SK-N-SH (cell line): ENCODE results near the gene COMMD6. TPM values are rescaled to one million over a fixed set of nuclear protein-coding genes. Genes with fewer than 3 reads are reported as not detected.

Source experiments
- CTCF ChIA-PET: fragments of 300-600, 350-600 bp; formaldehyde crosslinking; extraction: SDS; loops from one replicate; lab custom pipeline; 2021; lab: Yijun Ruan, JAX
- POLR2A ChIA-PET: fragments of 350-600 bp; sonication (Branson Sonifier 250); formaldehyde crosslinking; extraction: SDS; loops from one replicate; lab custom pipeline; 2020; ENCODE audit warnings: antibody characterized with exemption, inconsistent platforms; lab: Yijun Ruan, JAX
- DNase-seq: peaks from one replicate; pipeline ENCODE4 v3.0.0; 2012
- H2AFZ ChIP-seq: fragments of 200-600 bp; sonication (generic); 2 replicates; pipeline ENCODE4 v1.8.1; 2016; ENCODE audit warnings: antibody characterized with exemption, mild to moderate bottlenecking, low read depth
- H3F3A ChIP-seq: fragments of 200-600 bp; sonication (generic); replicated peaks from 2 replicates; pipeline ENCODE3; 2016; ENCODE audit warnings: antibody characterized with exemption, mild to moderate bottlenecking; ENCODE audit not compliant: insufficient read depth
- H3K27ac ChIP-seq, 2 experiments: fragments of 200-500 bp in 1 of 2; fragments of 200-600 bp in 1 of 2; sonication (Bioruptor generic) in 1 of 2; sonication (generic), shearing (Covaris generic) in 1 of 2; 2 replicates each; pipeline versions ENCODE4 v1.5.1 to v1.6.1; 2014 to 2016; ENCODE audit warnings: low read depth in 2 of 2, inconsistent platforms in 1 of 2, low read length in 1 of 2, mild to moderate bottlenecking in 1 of 2, mixed read lengths in 1 of 2
- H3K27me3 ChIP-seq: fragments of 200-600 bp; sonication (generic), shearing (Covaris generic); 2 replicates; pipeline ENCODE4 v1.6.1; 2016; ENCODE audit warnings: mixed run types; ENCODE audit not compliant: insufficient read depth
- H3K36me3 ChIP-seq, 2 experiments: fragments of 200-500 bp in 1 of 2; fragments of 200-600 bp in 1 of 2; sonication (Bioruptor generic) in 1 of 2; sonication (generic) in 1 of 2; replicated peaks in 1 of 2; 2 replicates each; pipeline versions ENCODE3 to v1.5.1; 2014 to 2016; ENCODE audit warnings: low read length in 1 of 2, mild to moderate bottlenecking in 1 of 2; ENCODE audit not compliant: insufficient read depth in 2 of 2, control insufficient read depth in 1 of 2
- H3K4me1 ChIP-seq, 2 experiments: fragments of 200-500 bp in 1 of 2; fragments of 200-600 bp in 1 of 2; sonication (Bioruptor generic) in 1 of 2; sonication (generic), shearing (Covaris generic) in 1 of 2; 2 replicates each; pipeline versions ENCODE4 v1.5.1 to v1.6.1; 2014 to 2016; ENCODE audit warnings: low read depth in 1 of 2, low read length in 1 of 2, mixed run types in 1 of 2; ENCODE audit not compliant: insufficient read depth in 2 of 2, control insufficient read depth in 1 of 2
- H3K4me2 ChIP-seq: fragments of 200-600 bp; sonication (generic), shearing (Covaris generic); 2 replicates; pipeline ENCODE4 v1.6.1; 2017; ENCODE audit warnings: mixed run types
- H3K4me3 ChIP-seq, 2 experiments: fragments of 200-500 bp in 1 of 2; fragments of 200-600 bp in 1 of 2; sonication (Bioruptor generic) in 1 of 2; sonication (generic), shearing (Covaris generic) in 1 of 2; 2 replicates each; pipeline versions ENCODE4 v1.5.1 to v1.8.1; 2014 to 2016; ENCODE audit warnings: low read depth in 2 of 2, inconsistent platforms in 1 of 2, low read length in 1 of 2, mild to moderate bottlenecking in 1 of 2, mixed read lengths in 1 of 2, moderate library complexity in 1 of 2
- H3K79me2 ChIP-seq: fragments of 200-600 bp; sonication (generic); 2 replicates; pipeline ENCODE4 v1.8.1; 2017; ENCODE audit warnings: mild to moderate bottlenecking; ENCODE audit not compliant: insufficient read depth
- H3K9ac ChIP-seq: fragments of 200-600 bp; sonication (generic); 2 replicates; pipeline ENCODE4 v1.6.1; 2017; ENCODE audit warnings: mixed run types
- H3K9me2 ChIP-seq: fragments of 200-600 bp; sonication (generic); 2 replicates; pipeline ENCODE4 v1.6.1; 2017; ENCODE audit warnings: mixed run types
- H3K9me3 ChIP-seq: fragments of 200-600 bp; sonication (generic); 2 replicates; pipeline ENCODE4 v1.6.1; 2017; ENCODE audit warnings: mixed run types, mild to moderate bottlenecking, moderate library complexity
- H4K20me1 ChIP-seq: fragments of 200-600 bp; sonication (generic); 2 replicates; pipeline ENCODE4 v1.6.1; 2017; ENCODE audit warnings: mild to moderate bottlenecking, mixed run types; ENCODE audit not compliant: insufficient read depth
- CHD2 ChIP-seq: fragments of 150-350 bp; IDR thresholded peaks from 2 replicates; pipeline ENCODE4 v1.6.1; 2018; ENCODE audit warnings: low read length; ENCODE audit not compliant: partially characterized antibody
- CTCF ChIP-seq: fragments of 200-600 bp; sonication (generic); IDR thresholded peaks from 2 replicates; pipeline ENCODE4 v1.6.1; 2017; ENCODE audit warnings: antibody characterized with exemption, mild to moderate bottlenecking, moderate library complexity
- ELF1 ChIP-seq: IDR thresholded peaks from 2 replicates; pipeline ENCODE4 v1.4.0; 2012
- EP300 ChIP-seq, 2 experiments: IDR thresholded peaks; 2 replicates each; pipeline versions ENCODE4 v1.4.0 to v1.6.1; 2012; ENCODE audit warnings: borderline replicate concordance in 1 of 2, low read depth in 1 of 2, low read length in 1 of 2
- EZH2phosphoT487 ChIP-seq: fragments of 200-600 bp; sonication (generic); IDR thresholded peaks from 2 replicates; pipeline ENCODE4 v1.6.1; 2017; ENCODE audit warnings: low read depth, mixed run types, mild to moderate bottlenecking, antibody characterized with exemption, moderate library complexity, borderline replicate concordance
- FOSL2 ChIP-seq: IDR thresholded peaks from 2 replicates; pipeline ENCODE4 v1.4.0; 2012; ENCODE audit warnings: low read depth, mild to moderate bottlenecking, moderate library complexity, borderline replicate concordance
- FOXJ3 ChIP-seq: sonication (generic); formaldehyde crosslinking; IDR thresholded peaks from 2 replicates; pipeline ENCODE4 v1.5.1; 2020; ENCODE audit warnings: mild to moderate bottlenecking, missing genetic modification reagents
- FOXM1 ChIP-seq: IDR thresholded peaks from 2 replicates; pipeline ENCODE4 v1.4.0; 2012; ENCODE audit warnings: low read depth, mild to moderate bottlenecking
- GABPA ChIP-seq: IDR thresholded peaks from 2 replicates; pipeline ENCODE4 v1.4.0; 2012; ENCODE audit warnings: low read depth, mild to moderate bottlenecking
- GATA2 ChIP-seq: sonication (generic); formaldehyde crosslinking; IDR thresholded peaks from 2 replicates; pipeline ENCODE4 v1.5.0; 2020; ENCODE audit warnings: mild to moderate bottlenecking, missing genetic modification reagents
- JUND ChIP-seq: IDR thresholded peaks from 2 replicates; pipeline ENCODE4 v1.4.0; 2012
- MEF2A ChIP-seq: IDR thresholded peaks from 2 replicates; pipeline ENCODE4 v1.4.0; 2012; ENCODE audit warnings: low read depth, borderline replicate concordance
- MXI1 ChIP-seq: IDR thresholded peaks from 2 replicates; pipeline ENCODE4 v1.6.1; 2012; ENCODE audit warnings: mild to moderate bottlenecking, low read depth, low read length, improper control_type of control experiment
- NRF1 ChIP-seq: IDR thresholded peaks from 2 replicates; pipeline ENCODE4 v1.6.1; 2012; ENCODE audit warnings: low read depth, mild to moderate bottlenecking, low read length
- RAD21 ChIP-seq: IDR thresholded peaks from 2 replicates; pipeline ENCODE4 v1.6.1; 2012; ENCODE audit warnings: mild to moderate bottlenecking, low read length
- RCOR1 ChIP-seq: fragments of 150-350 bp; IDR thresholded peaks from 2 replicates; pipeline ENCODE4 v1.6.1; 2017; ENCODE audit warnings: antibody characterized with exemption, low read length
- RXRA ChIP-seq: IDR thresholded peaks from 2 replicates; pipeline ENCODE4 v1.4.0; 2012; ENCODE audit warnings: low read depth, mild to moderate bottlenecking, borderline replicate concordance
- SIN3A ChIP-seq: IDR thresholded peaks from 2 replicates; pipeline ENCODE4 v1.6.1; 2012; ENCODE audit warnings: low read depth, mild to moderate bottlenecking, low read length, moderate library complexity, borderline replicate concordance
- TCF12 ChIP-seq: IDR thresholded peaks from 2 replicates; pipeline ENCODE4 v1.4.0; 2012
- TEAD4 ChIP-seq: IDR thresholded peaks from 2 replicates; pipeline ENCODE4 v1.4.0; 2012; ENCODE audit warnings: mild to moderate bottlenecking, borderline replicate concordance; ENCODE audit not compliant: insufficient read depth
- USF2 ChIP-seq: fragments of 150-350 bp; IDR thresholded peaks from 2 replicates; pipeline ENCODE4 v1.6.1; 2017; ENCODE audit warnings: antibody characterized with exemption, low read length, low read depth, borderline replicate concordance
- YY1 ChIP-seq: IDR thresholded peaks from 2 replicates; pipeline ENCODE4 v1.4.0; 2012; ENCODE audit warnings: low read depth, mild to moderate bottlenecking
- ZBTB33 ChIP-seq: IDR thresholded peaks from 2 replicates; pipeline ENCODE4 v1.4.0; 2012; ENCODE audit warnings: low read depth, borderline replicate concordance
- WGBS: methylation state at CpG from one replicate; pipeline ENCODE4 v1.1.6; 2017; ENCODE audit warnings: low lambda C conversion rate; 5-methylcytosine and 5-hydroxymethylcytosine counted together
- polyA plus RNA-seq, 3 experiments: library from polyadenylated mRNA; depleted of rRNA; stranded (reverse); fragments of >200 nt; gene quantifications; 2 replicates each; pipeline ENCODE4 v1.2.3, GENCODE V29; 2012
- TF ChIP-seq, protein P1 (sequence below): IDR thresholded peaks from 2 replicates; pipeline ENCODE4 v1.4.0; 2012; ENCODE audit warnings: low read depth
- TF ChIP-seq, protein P2 (sequence below): IDR thresholded peaks from 2 replicates; pipeline ENCODE4; 2012
- TF ChIP-seq, protein P3 (sequence below): fragments of 150-350 bp; IDR thresholded peaks from 2 replicates; pipeline ENCODE4 v1.6.1; 2016; ENCODE audit warnings: mild to moderate bottlenecking, low read depth, low read length

The COMMD6 gene
- polyA plus RNA-seq, 1 of the 3 experiments (the other 2 are of a cell fraction), result 76.9 TPM

- Histone ChIP-seq H3F3A (peaks cover 22% of the 10 kb centered on the region), H3K4me2 (peak within 1 kb of the TSS; percentile 84), H3K9ac (peak within 1 kb of the TSS; percentile 64), H3K9me3 (no peaks in the 10 kb centered on the region), H3K27me3 (no peaks in the 10 kb centered on the region), H3K4me1 (peaks cover 3 to 12% of the 10 kb centered on the region in 2 experiments; a peak in 3 of 4 replicates), H3K36me3 (no peaks in the 10 kb centered on the region), H2AFZ (peak within 1 kb of the TSS; percentile 90), H3K9me2 (no peaks in the 10 kb centered on the region), H4K20me1 (peaks cover 3% of the 10 kb centered on the region; the same call in 1 of the 2 replicates), H3K4me3 (peak within 1 kb of the TSS; percentile 83 to 93), H3K79me2 (peaks cover 12% of the 10 kb centered on the region), H3K27ac (peak within 1 kb of the TSS; percentile 57 to 59)
- peak; percentile 89 for DNase-seq
- WGBS, result 2% methylated on average over 45 of the region's 58 CpGs
- POLR2A ChIA-PET, result no interaction called here
- CTCF ChIA-PET, result interaction anchor here (0.6 to 7.3 kb wide), 35 partner anchors 10 to 224 kb away, joined by 3 to 76 read pairs (median 5); partner anchors contain the start of genes COMMD6 and UCHL3
- no peak for TF ChIP-seq GATA2 (CRISPR knock-in tag)
- peak; percentile 89 for TF ChIP-seq SIN3A
- peak; percentile 94 for TF ChIP-seq CTCF
- no peak; the same call in 1 of the 2 replicates for TF ChIP-seq ELF1
- no peak for TF ChIP-seq ZBTB33
- TF ChIP-seq, protein P1, sequence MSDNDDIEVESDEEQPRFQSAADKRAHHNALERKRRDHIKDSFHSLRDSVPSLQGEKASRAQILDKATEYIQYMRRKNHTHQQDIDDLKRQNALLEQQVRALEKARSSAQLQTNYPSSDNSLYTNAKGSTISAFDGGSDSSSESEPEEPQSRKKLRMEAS, result peak; percentile 68
- peak; percentile 49; the same call in 1 of the 2 replicates for TF ChIP-seq MXI1
- TF ChIP-seq, protein P2, sequence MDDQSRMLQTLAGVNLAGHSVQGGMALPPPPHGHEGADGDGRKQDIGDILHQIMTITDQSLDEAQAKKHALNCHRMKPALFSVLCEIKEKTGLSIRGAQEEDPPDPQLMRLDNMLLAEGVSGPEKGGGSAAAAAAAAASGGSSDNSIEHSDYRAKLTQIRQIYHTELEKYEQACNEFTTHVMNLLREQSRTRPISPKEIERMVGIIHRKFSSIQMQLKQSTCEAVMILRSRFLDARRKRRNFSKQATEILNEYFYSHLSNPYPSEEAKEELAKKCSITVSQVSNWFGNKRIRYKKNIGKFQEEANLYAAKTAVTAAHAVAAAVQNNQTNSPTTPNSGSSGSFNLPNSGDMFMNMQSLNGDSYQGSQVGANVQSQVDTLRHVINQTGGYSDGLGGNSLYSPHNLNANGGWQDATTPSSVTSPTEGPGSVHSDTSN, result 0 out of 2 replicates have a peak, but pooled peaks have one; percentile 15
- TF ChIP-seq, protein P3, sequence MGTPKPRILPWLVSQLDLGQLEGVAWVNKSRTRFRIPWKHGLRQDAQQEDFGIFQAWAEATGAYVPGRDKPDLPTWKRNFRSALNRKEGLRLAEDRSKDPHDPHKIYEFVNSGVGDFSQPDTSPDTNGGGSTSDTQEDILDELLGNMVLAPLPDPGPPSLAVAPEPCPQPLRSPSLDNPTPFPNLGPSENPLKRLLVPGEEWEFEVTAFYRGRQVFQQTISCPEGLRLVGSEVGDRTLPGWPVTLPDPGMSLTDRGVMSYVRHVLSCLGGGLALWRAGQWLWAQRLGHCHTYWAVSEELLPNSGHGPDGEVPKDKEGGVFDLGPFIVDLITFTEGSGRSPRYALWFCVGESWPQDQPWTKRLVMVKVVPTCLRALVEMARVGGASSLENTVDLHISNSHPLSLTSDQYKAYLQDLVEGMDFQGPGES, result no peak
- peak; percentile 43; the same call in 1 of the 2 replicates for TF ChIP-seq GABPA
- no peak for TF ChIP-seq FOSL2
- TF ChIP-seq JUND, result no peak
- no peak for TF ChIP-seq NRF1
- peak; percentile 65 for TF ChIP-seq RCOR1
- peak; percentile 25 for TF ChIP-seq CHD2
- peak; percentile 70; the same call in 1 of the 2 replicates for TF ChIP-seq FOXM1
- TF ChIP-seq EZH2phosphoT487, result no peak
- peak; percentile 69 for TF ChIP-seq RAD21
- no peak for TF ChIP-seq YY1
- 0 out of 2 replicates have a peak, but pooled peaks have one; percentile 29 for TF ChIP-seq TEAD4
- TF ChIP-seq TCF12, result no peak; the same call in 1 of the 2 replicates
- TF ChIP-seq MEF2A, result no peak
- TF ChIP-seq USF2, result no peak
- no peak for TF ChIP-seq FOXJ3 (CRISPR knock-in tag)
- TF ChIP-seq EP300 (IDR thresholded peaks at IDR 0.05; ENCODE audit: borderline replicate concordance in 1 of 2, low read depth in 1 of 2, low read length in 1 of 2), result peak in 1 of 2 experiments; percentile 45; a peak in 1 of 4 replicates
- peak; percentile 29; the same call in 1 of the 2 replicates for TF ChIP-seq RXRA
Observed at GRCh38 chr13:75482070-75482819, 55.4 kb downstream of the COMMD6 start, which contains the start of gene TBC1D4. Gene TBC1D4 (minus strand): TSS chr13:75482169. CDS start chr13:75481767, 402 bp downstream.
